GM21576 (cell line): ENCODE results near the gene ZC3H12C.
A peak's percentile ranks its signal among the peaks of the same experiment; 100 is the strongest.
"Not testable (repeated sequence)": the region's sequence is repeated elsewhere in the genome, so short reads cannot be mapped to it uniquely, and the experiment has no call there.

Source experiments
- ATAC-seq: cut with Tn5 transposase; IDR thresholded peaks from one replicate; pipeline ENCODE4 v1.9.1; 2021; ENCODE audit warnings: mild to moderate bottlenecking, moderate library complexity; ENCODE audit not compliant: unreplicated experiment

ZC3H12C gene

DNA sequence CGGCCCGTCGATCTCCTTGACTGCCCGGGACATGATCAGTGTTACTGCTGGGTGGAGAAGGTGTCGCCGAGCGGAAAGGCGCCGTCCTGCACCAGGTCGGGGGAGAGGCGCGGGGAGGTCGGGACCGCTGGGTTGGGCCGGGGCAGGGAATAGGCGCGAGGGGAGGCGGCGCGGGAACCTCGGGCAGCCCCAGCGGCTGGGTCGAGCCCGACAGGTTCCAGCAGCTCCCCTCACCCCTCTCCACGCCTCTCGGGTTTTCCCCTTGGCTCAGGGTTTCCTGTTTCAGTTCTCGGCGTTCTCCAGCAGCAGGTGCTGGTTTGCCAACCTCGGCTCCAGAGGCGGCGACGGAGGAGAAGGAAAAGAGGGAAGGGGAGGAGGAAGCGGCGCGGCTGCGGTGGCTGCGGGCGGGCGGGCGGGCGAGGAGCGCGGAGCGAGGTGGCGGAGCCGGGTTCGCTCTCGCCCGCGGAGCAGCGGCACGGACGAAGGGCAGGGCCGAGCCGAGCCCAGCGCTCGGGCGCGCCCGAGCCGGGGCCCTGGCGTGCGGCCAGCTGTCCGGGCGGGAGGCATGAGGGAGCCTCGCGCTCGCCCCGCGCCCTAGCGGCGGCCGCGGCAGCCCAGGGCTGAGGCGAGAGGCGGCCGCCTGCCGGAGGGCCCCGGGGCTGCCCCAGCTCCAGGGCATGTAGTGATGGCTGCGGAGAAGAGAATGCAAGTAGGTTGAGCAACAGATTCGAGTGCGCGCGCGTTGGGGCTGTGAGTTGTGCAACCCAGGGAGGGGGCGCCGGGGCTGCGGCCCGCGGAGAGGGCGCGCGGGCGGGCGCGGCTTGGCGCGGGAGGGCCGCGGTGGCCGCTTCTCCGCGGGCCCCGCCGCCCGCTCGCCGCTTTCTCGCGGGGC lies at the start of gene ZC3H12C:
Gene ZC3H12C (plus strand): TSS at position 878 of the 892 bp plus-strand sequence. CDS start 20 bp downstream, outside the sequence.
- ATAC-seq, result peak; percentile 52

DNA sequence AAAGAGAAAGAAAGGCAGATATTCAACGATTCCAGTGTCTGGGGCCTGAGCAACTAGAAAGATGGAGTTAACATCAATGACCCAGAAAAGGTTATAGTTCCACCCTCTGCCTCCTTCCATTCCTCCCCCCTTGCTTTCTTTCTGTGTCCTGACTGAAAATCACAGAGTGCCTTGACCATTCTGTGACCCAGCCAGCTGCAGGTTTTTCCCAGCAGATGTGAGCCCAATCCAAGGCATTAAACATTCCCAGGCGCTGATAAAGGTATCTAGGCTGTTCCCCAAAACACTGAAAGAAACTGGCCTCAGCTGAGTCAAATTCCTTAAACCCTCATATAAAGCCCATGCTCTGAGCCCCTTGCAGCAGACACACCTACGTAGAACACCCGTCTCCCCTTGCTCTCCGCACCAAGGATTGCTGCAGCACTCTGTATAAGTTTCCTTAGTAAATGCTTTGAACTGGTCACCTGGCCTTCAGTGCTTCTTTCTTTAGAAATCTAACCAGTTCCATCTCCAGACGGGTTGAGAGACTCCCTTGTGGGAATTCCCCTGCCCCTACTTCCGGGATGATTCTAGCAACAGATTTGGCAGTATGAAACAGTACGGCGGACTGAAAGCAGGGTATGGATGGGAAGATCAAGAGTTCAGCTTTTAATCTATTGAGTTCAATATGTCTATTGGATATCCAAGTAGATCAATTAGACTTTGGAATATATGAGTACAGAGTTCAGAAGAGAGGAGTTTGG lies 48.8 kb upstream of the ZC3H12C start:
- no peak for ATAC-seq

GRCh38 chr11:110046775-110047380 lies 46.3 kb upstream of the ZC3H12C start:
- no peak for ATAC-seq

DNA sequence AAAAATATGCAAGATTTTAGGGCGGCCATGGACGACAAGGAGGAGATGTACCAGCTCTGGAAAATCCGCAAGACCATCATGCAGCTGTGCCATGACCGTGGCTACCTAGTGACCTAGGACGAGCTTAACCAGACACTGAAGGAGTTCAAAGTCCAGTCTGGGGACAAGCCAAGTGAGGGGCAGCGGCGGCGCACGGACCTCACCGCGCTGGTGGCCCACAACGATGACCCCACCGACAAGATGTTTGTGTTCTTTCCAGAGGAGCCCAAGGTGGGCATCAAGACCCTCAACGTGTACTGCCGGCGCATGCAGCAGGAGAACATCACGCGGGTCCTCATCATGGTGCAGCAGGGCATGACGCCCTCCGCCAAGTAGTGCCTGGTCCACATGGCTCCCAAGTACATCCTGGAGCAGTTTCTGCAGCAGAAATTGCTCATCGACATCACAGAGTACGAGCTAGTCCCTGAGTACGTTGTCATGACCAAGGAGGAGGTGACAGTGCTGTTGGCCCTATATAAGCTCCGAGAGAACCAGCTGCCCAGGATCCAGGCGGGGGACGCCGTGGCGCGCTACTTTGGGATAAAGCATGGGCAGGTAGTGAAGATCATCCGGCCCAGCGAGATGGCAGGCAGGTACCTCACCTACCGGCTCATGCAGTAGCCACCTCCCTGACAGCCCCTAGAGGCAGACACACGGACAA lies 43.5 kb upstream of the ZC3H12C start:
- ATAC-seq, result no peak

DNA sequence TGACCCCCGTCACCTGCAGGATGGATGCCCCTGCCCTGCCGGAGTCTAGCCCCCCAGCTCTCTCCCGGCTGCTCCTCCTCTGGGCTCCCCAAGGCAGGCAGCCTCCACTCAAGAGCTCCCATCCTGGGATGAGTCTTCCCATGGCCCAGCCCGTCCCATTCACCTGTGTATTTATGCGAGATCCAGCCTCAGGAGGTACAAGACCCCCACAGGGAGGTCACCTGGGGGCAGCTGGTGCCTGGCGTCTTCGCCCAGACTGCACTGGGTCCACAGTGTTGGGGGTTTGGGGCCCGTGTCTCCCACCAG lies 43.0 kb upstream of the ZC3H12C start:
- ATAC-seq, result no peak

GRCh38 chr11:110053848-110054414 lies 39.3 kb upstream of the ZC3H12C start:
- ATAC-seq, result no peak

DNA sequence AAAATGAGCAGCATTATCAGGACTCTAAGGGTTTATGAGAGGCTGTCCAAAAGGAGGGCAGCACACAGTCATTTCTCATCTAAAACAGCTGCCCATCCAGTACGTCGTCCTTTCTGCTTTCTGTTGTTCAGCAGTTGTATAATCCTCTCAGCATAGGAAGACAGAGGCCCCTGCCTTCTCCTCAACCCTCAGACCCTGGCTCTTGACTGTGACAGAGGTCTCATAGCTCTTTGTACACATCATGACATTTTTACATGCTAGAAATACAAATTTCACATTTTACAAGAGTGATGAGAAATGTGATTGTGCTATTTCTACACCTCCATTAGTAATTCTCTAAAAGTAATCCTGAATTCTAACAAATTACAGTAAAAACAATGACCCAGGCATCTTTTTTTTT lies 36.2 kb upstream of the ZC3H12C start:
- ATAC-seq, result no peak

GRCh38 chr11:110059706-110060463 lies 33.3 kb upstream of the ZC3H12C start:
- ATAC-seq, result no peak

GRCh38 chr11:110061296-110061695 lies 31.9 kb upstream of the ZC3H12C start:
- ATAC-seq, result no peak

- no peak for ATAC-seq
These were observed 30.9 kb upstream of the ZC3H12C start for GRCh38 chr11:110062247-110062646.

DNA sequence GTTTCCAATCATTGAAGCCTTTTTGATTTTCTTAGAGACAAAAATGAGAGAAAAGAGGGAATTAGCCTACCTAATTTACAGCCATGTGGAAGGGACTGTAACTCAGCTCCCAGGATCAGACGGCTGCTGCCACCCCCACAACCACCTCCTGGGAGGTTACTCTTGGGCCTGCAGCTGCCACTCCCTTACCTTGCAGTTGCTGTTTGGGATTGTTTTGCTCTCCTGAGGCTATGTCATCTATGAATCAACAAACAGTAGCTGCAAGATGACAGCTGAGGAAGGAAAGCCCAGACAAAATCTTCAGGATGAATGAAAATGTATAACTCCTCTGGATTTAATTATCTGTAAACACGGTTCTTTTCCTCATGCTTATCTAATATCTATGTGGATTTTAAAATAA lies 28.0 kb upstream of the ZC3H12C start:
- ATAC-seq, result no peak

DNA sequence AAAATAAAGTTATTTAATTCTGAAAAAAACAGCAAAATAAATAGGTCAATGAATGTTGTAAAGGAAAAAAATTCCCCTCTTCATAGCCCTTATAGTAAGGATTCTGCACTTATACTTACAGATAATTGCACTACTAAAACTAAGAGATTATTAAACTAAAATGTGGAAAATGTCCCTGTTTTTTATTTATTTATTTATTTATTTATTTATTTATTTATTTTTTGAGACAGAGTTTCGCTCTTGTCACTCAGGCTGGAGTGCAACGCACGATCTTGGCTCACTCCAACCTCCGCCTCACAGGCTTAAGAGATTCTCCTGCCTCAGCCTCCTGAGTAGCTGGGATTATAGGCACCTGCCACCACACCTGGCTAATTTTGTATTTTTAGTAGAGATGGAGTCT lies 25.2 kb upstream of the ZC3H12C start:
- ATAC-seq, result not testable (repeated sequence)

DNA sequence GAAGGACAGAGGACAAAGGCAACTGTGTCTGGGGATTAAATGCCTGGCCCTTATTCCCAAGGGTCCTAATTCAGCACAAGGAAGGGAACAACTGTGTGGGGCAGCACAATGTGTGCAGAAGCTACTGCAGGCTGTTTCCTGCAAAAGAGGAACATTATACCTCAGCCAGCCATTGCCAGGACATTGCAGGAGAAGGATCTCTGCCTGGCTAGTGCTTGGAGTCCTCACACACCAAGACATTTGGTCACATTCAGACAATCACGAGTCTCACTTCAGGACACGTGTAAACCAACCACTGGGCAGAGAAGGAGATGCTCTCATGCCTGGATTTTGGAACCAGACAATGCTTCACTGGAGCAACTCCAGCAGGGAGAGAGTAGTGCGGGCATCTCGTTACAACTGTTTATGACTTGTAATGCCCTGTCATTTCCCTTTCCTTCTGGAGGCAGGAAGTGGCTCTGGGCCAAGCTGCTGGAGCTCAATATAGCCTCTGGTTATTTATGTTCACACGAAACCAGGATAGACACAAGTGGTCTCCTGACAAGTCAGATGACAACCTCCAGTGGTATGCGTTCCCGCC lies 23.9 kb upstream of the ZC3H12C start:
- ATAC-seq, result peak; percentile 39

DNA sequence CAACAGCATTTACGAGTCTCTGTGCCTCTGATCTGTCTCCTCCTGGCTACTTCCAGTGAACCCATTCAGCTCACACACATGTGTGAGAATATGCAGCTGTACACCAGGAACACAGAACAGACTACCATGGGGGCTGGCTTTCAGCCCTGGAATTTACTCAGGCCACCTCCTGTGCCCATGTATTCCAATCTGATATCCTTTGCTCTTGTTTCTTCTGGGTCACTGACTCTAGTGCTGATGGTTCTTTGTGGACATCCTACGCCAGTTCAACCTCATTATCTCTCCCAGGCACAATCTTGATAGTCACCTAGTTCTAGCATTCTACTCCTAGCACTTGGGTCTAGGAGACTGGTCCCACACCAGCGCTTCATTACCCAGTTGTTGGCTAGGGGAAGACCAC lies 23.0 kb upstream of the ZC3H12C start:
- ATAC-seq, result no peak

DNA sequence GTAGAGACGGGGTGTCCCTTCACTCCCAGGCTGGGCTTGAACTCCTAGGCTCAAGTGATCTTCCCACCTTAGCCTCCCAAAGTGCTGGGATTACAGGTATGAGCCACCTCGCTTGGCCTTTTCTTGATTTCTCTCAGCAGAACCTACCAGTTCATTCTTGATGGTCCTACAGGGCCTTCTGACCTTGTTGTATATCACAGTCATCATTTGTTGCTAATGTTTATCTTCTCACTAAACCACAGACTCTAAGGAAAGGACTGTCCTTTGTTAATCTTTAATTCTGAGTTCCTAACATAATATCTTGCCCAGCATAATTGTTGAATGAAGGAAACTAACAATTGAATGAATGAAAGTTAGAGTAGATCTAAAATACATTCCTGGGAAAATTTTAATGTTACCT lies 22.0 kb upstream of the ZC3H12C start:
- ATAC-seq, result no peak

DNA sequence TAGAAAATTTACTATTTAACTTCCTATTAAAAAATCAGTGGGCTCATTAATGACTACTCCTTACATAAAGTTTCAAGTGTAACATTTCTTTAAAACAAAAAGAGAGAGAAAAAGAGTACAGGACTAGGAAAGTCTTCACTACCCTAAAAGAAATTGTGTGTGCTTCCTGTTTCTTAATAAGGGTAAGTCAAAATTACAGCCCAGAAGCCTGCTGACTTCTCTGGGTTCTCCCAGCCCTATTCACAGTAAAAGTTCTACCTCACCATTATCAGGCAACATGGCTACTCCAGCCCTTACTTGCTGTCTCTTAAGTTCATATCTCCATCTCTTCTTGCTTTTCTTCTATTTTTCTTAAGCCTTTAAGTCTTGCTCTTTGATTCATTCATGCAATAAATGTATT lies 20.3 kb upstream of the ZC3H12C start:
- ATAC-seq, result no peak

- ATAC-seq, result no peak
These were observed 18.7 kb upstream of the ZC3H12C start for GRCh38 chr11:110074499-110074898.

DNA sequence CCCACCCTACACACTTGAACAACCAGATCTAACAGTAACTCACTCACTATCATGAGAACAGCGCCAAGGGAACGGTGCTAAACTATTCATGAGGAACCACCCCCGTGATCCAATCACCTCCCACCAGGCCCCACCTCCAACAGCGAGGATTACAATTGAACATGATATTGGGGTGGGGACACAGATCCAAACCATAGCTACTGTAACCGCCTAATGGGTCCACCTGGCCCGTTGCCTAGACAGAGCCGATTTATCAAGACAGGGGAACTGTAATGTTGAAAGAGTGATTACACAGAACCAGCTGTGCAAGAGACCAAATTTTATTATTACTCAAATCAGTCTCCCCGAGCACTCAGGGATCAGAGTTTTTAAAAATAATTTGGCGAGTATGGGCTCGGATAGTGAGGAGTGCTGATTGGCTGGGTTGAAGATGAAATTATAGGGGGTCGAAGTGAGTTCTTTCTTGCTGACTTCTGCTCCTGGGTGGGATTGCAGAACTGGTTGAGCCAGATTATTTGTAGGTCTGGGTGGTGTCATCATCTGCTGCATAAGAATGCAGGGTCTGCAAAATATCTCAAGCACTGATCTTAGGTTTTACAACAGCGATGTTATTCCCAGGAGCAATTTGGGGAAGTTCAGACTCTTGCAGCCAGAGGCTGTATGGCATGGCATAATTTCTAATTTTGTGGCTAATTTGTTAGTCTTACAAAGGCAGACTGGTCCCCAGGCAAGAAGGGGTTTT lies 17.9 kb upstream of the ZC3H12C start:
- ATAC-seq, result no peak

DNA sequence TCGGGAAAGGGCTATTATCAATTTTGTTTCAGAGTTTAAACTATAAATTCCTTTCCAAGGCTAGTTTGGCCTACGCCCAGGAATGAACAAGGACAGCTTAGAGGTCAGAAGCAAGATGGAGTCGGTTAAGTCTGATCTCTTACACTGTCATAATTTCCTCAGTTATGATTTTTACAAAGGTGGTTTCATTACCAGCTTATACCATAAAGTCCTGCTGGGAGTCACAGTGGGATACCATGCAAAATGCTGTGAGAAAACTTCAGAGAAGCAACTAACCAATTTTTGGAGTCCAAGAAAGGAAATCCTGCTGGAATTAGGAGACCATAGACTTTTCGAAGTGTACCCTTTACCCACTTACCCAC lies 17.4 kb upstream of the ZC3H12C start:
- no peak for ATAC-seq
